Measurements from ENCODE around the gene LRCH3. TPM values are rescaled to one million over a fixed set of nuclear protein-coding genes. Genes with fewer than 3 reads are reported as not detected.
A peak's percentile ranks its signal among the peaks of the same experiment; 100 is the strongest.

LRCH3 gene
- 82.4 and 154 TPM in 2 replicates for total RNA-seq

- peak; percentile 87 for DNase-seq
These were observed at the start of gene LRCH3 for GRCh38 chr3:197791113-197791891. LRCH3 (plus strand) TSS chr3:197791254; CDS start chr3:197791279, 25 bp downstream.

GRCh38 chr3:197742787-197743186, 48.3 kb upstream of the LRCH3 start:
- DNase-seq, result no peak

- no peak for DNase-seq
These were observed 44.8 kb upstream of the LRCH3 start for GRCh38 chr3:197746209-197746608.

- no peak for DNase-seq
These were observed 44.2 kb upstream of the LRCH3 start for GRCh38 chr3:197746801-197747237.

- no peak for DNase-seq
These were observed 42.3 kb upstream of the LRCH3 start for GRCh38 chr3:197748597-197749314.

- DNase-seq, result peak; percentile 64
These were observed 41.8 kb upstream of the LRCH3 start for GRCh38 chr3:197749315-197749600.

- DNase-seq, result peak; percentile 90
These were observed 41.3 kb upstream of the LRCH3 start, which contains the start of gene FYTTD1 for GRCh38 chr3:197749601-197750395. FYTTD1 (plus strand) TSS chr3:197749883; CDS start chr3:197749972, 89 bp downstream.

- peak; percentile 82 for DNase-seq
These were observed 40.6 kb upstream of the LRCH3 start for GRCh38 chr3:197750396-197750831.

GRCh38 chr3:197750858-197751737, 40.0 kb upstream of the LRCH3 start:
- peak; percentile 54 for DNase-seq

GRCh38 chr3:197752107-197752506, 38.9 kb upstream of the LRCH3 start:
- DNase-seq, result no peak

- DNase-seq, result peak; percentile 23
These were observed 37.8 kb upstream of the LRCH3 start for GRCh38 chr3:197753263-197753662.

GRCh38 chr3:197756704-197757103, 34.4 kb upstream of the LRCH3 start:
- no peak for DNase-seq

- no peak for DNase-seq
These were observed 32.5 kb upstream of the LRCH3 start for GRCh38 chr3:197758512-197758911.

- DNase-seq, result no peak
These were observed 29.3 kb upstream of the LRCH3 start for GRCh38 chr3:197761784-197762183.

- no peak for DNase-seq
These were observed 15.7 kb upstream of the LRCH3 start for GRCh38 chr3:197775317-197775716.

- no peak for DNase-seq
These were observed 8.8 kb upstream of the LRCH3 start for GRCh38 chr3:197782230-197782629.

GRCh38 chr3:197784019-197784585, 7.0 kb upstream of the LRCH3 start:
- DNase-seq, result no peak

- DNase-seq, result peak; percentile 16
These were observed 3.6 kb upstream of the LRCH3 start for GRCh38 chr3:197787412-197787811.

GRCh38 chr3:197789309-197789708, 1.7 kb upstream of the LRCH3 start:
- no peak for DNase-seq

- no peak for DNase-seq
These were observed 1.0 kb upstream of the LRCH3 start for GRCh38 chr3:197790033-197790432.

GRCh38 chr3:197791892-197792647, 1.0 kb downstream of the LRCH3 start:
- DNase-seq, result peak; percentile 59

Measured in dermis blood vessel endothelial cell (primary cell).